GM18907 (cell line): ENCODE measurements around the gene LTBP2.

Experiments used
- ATAC-seq: cut with Tn5 transposase; IDR thresholded peaks from one replicate; pipeline ENCODE4 v1.9.1; 2021; ENCODE audit warnings: mild to moderate bottlenecking, moderate library complexity; ENCODE audit not compliant: unreplicated experiment

Gene LTBP2

DNA sequence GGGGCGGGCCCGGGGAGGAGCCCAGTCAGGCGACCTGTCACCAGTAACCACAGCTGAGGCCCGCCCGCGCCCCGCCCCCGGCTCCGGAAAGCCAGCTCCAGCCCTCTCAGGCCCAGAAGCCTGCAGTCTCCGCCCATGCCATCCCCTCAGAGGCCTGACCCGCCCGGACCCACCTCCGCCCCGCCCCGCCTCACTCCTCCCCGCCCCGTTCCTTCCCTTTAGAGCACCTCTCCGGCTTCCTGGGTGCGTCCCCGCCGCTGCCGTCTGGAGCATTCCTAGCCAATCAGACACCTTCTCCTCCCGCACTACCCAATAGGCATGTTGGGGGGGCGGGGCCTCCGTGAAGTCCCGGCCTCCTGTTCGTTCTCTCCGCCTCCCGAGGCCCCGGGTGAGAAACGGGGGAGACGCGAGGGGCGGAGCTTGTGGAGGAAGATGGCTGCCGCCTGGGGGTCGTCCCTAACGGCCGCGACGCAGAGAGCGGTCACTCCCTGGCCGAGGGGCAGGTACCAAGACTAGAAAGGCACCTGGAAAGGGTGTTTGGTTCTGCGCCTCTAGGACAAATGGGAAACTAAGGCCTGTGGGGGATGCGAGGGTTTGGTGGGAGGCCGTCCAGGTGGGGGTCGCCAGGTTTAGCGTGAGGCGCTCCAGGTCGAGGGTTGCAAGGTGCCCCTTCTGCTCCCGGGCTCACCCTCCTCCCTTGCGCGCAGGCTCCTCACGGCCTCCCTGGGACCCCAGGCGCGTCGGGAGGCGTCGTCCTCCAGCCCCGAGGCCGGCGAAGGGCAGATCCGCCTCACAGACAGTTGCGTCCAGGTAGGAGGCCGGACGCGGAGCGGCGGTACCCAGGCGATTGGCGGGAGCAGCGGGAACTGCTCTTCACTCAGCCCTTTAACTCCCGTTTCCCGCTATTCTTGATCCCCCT is 118.4 kb downstream of the LTBP2 start, which contains the start of gene ISCA2:
TSS of gene ISCA2 (plus strand) at position 423 of the 919 bp plus-strand sequence. CDS start at position 433, 10 bp downstream.
- ATAC-seq = peak; percentile 86

DNA sequence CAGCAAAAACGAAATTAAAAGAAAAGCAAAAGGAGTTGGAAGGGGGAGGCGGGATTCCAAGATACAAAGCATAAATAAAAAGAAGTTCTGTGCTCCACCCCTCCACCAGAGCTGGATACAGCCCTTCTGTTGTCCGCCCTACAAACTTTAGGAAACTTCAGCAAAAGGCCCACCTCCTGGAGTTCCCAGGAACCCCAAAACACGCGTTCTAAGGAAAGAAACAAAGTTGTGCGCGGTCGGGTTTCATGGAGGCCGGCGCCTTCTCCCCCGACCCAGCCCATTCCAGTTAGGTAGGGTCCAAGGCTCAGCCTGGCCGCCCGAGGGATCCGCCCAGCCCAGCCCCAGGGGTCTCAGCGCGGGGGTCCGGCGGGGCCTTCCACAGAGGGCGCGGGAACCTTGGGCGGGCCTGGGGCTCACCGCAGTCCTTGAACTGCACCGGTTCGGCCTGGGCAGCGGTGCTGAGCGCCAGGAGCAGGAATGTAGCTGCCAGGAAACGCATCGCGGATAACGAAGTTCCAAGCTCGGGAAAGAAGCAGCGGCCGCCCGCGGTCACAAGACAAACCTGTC is 119.2 kb downstream of the LTBP2 start, which contains the start of gene NPC2:
TSS of gene NPC2 (minus strand) at position 530 of the 567 bp plus-strand sequence. CDS start at position 499, 31 bp downstream.
- ATAC-seq = peak; percentile 16

DNA sequence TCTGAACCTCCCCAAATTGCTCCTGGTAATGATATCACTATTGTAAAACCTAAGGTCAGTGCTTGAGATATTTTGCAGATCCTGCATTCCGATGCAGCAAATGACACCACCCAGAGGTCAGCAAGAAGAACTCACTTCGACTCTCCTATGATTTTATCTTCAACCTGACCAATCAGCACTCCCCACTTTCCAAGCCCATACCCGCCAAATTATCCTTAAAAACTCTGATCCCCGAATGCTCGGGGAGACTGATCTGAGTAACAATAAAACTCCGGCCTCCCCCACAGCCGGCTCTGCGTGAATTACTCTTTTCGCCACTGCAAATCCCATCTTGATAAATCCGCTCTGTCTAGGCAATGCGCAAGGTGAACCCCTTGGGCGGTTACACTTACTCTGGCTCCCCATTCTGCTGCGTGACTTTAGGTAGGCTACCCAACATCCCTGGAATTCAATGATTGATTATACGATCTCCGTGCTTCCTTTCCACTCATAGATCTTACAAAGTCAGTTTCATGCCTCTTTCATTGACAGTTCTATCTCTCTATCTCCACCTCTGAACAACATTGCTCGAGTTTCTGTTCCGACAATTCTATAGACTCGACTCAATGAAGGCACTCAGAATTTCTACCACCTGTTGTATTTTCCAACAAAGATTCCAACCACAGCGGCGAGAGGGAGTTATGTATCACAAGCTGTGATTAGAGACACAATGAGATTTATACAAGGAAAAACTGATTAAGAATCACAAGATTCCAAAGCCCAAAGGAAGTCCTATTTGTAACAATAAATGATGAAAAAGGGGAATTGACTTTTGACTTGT is 119.9 kb downstream of the LTBP2 start:
- ATAC-seq = no peak

DNA sequence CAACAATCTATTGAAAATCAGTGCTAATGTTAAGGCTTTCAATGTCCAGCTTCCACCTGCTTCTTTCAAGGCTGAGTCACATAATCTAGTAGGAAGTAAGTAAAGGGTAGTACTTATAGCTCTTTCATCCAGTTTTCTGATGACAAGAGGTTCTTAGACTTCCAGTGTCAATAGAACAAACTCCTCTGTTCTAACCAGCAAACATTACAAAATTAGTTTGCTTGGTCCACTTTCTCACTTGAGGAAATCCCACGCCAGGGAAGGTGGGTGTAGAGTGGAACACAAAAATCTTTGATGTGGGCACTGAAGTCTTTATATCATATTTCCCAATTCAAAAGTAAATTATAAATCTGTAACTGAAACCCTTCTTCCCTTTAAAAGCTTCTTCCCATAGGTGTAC is 121.6 kb downstream of the LTBP2 start:
- no peak for ATAC-seq

DNA sequence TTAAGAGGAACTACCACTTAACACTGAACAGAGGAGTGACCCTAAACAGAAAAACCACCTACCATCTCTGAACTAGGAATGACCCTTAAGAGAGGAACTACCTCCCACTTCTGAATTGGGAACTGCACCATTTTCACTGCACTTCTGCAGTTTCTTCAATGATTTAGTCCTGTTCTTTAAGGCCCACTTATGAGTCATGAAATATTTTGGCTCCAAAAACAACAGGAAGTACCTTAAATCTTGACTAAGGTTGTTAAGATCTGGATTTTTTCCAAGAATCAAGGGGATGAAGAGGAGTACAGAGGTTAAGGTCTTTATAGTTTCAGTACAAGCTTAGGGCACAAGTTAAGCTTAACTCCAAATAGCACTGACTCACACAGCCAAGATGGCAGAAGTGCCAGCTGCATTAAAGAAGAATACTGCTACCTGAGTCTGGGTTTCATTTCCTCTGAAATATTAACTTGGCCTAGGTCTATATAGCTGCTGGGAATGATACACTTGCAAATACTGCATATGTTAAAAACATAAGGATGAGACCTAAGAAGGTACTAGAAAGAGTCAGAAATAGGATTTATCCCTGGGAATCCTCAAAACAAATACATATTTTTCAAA is 123.1 kb downstream of the LTBP2 start:
- no peak for ATAC-seq

DNA sequence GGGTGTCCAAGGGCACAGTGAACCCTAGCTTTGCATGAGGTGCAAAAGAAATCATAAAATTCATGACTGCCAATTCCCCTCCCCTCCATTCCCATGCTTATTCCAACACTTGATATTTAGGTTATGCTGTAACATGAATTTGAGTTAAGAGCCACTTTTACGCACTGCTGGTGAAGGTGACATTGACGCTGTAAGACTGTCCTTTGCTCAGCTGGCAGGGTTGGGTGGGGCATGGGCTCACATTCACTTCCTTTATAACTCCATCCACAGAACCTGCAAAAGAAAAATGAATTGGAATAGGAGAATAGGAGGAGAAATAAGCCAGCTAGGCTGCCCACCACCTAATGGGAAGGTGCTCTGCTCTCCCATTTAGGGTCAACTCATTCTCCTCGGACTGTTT is 125.9 kb downstream of the LTBP2 start:
- no peak for ATAC-seq

DNA sequence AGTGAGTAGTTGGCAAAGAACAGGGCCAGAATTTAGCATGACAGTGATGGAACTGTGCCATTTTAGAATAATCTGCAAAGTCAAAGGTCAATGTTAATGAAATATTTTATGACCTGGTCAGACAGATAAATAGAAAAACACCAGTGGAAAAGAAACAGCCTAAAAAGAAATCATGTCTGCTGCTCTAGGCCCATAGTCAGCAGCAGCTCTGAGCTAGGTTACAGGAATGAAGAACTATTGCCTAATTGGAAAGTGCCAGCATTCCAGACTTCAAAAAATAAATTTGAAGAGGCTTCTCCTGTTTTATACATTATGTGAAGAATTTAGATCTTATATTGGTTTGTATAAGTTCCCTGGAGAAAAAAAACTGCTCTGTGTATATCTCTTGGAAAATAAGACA is 128.7 kb downstream of the LTBP2 start:
- ATAC-seq = no peak

DNA sequence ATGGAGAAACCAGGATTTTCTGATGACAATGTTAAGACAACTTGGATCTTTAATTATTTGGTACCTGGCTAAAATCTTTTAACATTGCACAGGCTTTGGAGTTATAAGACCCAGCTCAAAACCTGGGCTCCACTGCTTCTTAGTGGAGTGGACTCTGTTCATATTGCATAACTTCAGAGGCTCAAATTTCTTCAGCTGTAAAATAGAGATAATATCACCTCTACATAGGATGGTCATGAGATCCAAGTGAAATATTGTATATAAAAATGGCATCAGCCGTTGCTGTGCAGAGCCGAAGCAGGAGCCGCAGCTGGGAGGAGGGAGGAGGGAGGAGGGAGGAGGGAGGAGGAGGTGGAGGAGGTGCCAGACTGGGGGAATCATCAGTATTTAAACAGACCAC is 129.5 kb downstream of the LTBP2 start:
- ATAC-seq = no peak

DNA sequence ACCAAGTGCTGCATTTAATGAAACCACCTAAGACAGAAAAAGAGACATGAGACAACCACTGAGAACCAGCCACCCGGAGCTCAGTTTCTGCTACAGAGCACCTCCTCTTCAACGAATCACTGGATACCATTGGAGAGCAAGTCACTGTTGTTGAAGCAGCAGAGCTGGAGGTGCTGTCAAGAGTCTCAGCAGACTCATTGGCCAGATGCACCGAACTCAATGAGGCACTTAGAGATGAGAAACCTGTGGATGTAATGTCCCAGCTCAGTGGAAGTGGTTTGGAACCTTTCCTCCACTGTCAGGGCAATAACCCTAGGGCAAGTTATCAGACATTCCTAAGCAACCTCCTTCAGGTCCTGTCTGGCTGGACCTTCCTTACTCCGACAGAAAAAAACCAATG is 132.0 kb downstream of the LTBP2 start:
- ATAC-seq = no peak

DNA sequence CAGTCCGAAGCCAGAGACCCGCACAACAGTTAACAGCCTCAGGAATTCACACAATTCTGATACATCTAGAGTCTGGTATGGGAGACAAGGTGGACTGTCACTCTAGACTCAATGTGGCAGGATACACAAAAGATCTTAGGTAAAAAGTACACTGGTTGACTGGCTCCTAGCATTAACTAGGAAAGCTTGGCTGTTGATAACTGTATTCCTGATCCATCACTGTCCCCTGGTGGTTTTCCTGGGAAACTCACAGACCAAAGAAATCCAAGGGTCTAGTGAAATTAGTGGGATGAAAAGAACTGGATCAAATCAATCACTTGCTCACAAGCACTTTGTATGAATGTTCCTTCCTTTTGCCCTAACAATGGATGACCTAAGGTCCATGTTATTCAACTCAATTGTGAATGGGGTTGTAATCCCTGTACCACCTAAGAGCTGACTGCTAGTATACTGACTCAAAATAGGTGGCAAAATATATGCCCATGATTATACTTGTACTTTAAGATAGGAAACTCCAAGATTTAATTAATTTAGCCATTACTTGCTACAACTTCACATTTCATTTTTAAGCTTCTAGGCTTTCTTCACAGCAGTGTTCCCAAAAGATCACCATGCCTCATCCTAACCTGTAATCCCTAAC is 132.9 kb downstream of the LTBP2 start:
- no peak for ATAC-seq

DNA sequence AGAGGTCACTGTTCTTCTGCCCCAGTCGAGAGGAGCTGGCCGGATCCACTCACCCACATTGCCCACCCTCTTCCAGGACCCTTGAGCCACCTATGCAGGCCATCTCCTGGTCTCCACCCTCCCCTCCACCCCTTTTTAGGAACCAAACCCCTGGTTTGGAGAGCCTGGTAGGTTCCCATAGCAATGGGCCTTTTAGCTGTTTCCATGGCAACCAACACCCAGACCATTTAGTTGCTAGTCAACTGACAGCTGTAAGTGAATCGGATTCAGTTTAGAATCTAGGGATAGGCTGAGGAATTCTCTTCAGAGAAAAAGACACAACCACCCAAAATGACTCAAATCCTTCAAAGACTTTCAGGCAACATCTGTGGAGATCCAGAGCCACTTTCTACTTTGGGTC is 135.4 kb downstream of the LTBP2 start:
- ATAC-seq = no peak

DNA sequence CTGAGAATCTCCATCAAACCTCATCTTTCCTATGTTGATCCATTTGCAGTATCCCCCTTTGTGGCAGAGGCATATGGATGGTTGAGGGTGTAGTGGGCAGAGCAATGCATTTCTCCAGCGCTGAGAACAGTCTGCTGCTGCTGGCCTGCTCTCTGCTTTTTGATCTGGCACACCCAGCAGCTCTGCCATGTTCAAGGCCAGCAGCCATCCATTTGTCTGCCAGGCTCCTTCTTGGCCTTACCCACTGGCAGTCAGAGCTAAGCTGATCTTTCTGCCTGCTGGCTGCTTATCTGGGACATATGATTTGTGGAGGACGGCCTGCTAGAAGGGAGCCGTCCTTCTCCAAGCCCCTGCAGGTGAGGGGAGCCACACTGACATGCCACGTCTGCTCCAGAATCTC is 135.9 kb downstream of the LTBP2 start:
- no peak for ATAC-seq

DNA sequence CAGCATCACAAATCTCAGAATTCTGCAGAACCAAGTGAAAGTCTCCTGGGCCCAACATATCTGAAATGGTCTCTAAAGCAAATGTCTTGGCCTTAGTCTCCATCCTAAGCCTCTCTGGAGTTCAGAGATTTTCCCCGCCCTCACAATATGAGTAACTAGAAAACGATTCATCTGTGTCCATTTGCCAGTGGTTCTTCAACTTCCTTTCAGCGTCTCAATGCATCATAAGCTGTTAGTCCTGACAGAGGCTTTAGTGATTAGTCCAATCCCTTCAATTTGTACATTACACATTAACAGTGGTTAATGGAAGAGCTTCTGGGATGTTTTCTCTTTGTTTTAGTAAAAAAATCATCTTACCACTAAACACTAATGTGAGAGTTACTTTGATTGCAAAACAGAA is 136.4 kb downstream of the LTBP2 start:
- no peak for ATAC-seq

DNA sequence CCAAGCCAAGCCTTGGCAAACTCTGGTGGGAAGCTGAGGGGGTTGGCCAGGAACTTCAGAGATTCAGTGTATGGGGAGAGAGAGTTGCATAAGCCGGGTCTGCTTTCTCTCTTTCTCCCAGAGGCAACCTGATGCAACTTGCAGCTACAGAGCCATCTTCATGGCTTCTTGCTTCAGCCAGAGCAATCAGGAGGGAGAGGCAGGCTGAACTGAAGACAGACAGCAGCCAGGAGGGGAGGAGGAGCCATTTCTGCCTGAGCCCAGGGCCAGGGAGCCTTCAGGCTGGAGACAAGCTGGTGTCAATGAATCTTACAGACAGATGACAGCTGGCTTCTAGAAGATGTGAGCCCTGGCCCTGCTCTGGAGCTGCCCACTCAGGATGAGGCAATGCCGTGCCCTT is 137.7 kb downstream of the LTBP2 start:
- no peak for ATAC-seq

DNA sequence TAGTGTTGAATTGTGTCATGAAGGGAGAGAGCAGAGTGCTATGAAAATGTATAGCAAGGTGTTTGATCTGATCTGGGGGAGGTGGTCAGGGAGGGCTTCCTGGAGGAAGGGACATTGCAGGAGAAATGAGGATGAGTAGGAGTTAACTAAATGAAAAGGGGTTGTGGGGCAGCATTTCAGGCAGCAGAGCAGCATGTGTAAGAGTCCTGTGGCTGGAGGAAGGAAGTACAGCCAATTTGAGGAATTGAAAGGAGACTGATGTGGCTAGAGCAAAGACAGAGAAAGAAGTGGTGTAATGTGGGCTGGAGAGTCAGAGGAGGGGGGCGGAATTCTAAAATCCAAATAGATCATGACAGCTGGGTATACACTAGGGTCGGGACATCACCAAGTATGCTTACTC is 139.4 kb downstream of the LTBP2 start:
- ATAC-seq = no peak

DNA sequence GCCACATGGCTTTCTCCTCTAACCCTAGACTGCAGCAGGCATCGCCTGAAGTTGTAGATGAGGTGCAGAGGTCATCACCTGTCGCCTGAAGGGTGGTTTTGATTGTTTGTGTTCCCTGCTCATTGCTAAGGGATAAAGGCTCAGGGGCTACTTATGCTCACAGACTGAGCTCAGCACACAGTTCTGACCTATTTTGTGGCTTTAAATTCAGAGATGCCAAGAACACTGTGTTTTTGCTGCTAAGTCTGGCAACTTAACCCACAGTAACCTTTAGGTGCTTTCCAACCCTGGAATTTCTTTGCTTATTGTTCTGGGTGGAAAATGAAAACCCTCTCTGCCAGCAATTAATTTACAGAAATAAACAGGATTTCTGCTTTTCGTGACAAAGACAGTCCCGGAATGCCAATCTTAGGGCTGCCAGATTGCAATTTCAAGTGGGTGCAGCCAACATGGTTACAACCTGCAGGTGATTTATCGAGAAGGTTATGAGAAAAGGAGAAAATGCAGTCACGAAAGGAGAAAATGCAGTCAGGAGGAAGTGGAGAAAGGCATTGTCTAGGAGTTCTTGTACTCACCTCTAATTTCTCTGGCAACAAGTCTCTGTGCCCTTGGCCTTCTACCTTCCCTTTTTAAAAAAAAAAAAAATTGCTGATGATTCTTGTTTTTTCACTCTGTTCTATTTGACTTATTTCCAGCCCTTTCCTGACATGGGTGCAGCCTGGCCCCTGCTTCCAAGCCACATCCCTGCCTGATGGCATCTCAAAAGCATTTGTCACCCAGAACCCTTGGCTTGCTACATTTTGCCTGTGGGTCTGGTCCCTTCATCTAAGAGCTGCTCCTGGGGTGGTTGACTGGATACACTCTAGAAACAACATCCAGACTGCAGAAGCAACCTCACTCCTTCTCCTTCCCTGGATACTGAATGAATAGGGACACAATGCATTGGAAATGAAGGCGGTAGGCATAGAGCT is 142.2 kb downstream of the LTBP2 start:
- ATAC-seq = no peak

DNA sequence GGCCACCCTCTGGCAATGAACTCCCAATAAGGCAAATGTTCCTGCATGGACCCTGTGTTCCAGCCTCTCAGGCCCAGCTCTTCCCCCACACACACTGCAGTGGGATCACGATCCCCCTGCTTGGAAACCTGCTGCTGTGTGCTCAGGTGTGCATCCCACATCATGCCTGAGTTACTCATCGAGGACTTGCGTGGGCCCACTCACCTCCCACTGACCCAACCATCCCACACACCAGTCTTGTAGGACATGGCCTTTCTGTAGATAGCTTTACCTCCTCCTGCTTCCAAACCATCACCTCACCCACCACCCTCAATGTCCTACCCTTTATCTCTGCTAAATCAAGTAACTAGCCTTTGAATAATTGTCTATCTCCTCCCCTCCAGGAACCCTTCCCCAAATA is 143.5 kb downstream of the LTBP2 start:
- ATAC-seq = no peak

DNA sequence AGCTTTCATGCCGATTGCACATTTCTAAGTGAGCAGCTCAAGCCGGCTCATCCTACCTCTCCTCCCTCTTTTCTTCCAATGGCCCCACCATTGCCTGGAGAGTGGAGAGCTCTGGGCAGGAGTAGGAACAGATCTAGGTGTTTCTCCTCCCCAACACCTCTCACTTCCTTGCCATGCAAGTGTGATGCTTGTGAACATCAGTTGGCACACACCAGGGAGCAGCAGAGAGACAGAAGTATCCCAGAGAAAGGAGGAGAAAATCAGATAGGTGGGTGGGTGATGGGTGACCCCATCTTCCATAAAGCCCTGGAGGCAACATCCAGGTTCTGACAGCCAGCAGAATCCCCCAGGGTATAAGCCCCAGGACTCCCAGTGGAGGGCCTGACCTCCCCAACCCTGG is 146.7 kb downstream of the LTBP2 start:
- no peak for ATAC-seq

DNA sequence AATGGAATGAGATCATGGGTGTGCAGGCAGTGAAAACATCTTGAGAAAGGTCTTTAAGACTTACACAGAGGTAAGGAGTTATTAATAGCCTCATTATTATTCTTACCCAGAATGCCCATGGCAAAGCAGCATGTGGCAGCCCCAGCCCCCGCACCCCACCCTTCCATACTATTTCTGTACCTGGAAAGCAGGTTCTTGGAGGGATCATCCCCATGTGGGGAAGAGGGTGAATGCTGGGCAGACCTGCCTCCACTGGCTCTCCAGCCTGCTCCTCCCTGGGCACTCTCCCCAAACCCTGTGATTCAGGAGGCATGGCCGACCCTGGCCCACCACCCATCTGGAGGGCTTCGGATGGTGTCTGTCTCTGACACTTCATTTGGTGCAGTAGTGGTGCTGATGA is 147.3 kb downstream of the LTBP2 start:
- ATAC-seq = no peak
